Fibroblast of villous mesenchyme (primary cell): ENCODE results near the gene PRDM16. TPM values are rescaled to one million over a fixed set of nuclear protein-coding genes. Genes with fewer than 3 reads are reported as not detected.

Source experiments
- DNase-seq: peaks from one replicate; pipeline ENCODE4 v3.0.0-alpha.2; 2010; ENCODE audit warnings: low read depth
- H3K4me3 ChIP-seq: 2 replicates; pipeline ENCODE4 v1.5.1; 2011; ENCODE audit warnings: low read depth, mild to moderate bottlenecking, low read length
- total RNA-seq: library from RNA; depleted of rRNA; stranded (reverse); fragments of >200 nt; gene quantifications from 2 replicates; pipeline ENCODE4 v1.2.3, GENCODE V29; 2012
- TF ChIP-seq, protein P1 (sequence below): IDR thresholded peaks from 2 replicates; pipeline ENCODE4 v1.5.1; 2012; ENCODE audit warnings: low read depth, mild to moderate bottlenecking, low read length; ENCODE audit not compliant: insufficient read depth

PRDM16 gene
- total RNA-seq, 1 donor: 1.7 TPM

GRCh38 chr1:3124246-3124645 is 55.2 kb downstream of the PRDM16 start:
- TF ChIP-seq, protein P1, sequence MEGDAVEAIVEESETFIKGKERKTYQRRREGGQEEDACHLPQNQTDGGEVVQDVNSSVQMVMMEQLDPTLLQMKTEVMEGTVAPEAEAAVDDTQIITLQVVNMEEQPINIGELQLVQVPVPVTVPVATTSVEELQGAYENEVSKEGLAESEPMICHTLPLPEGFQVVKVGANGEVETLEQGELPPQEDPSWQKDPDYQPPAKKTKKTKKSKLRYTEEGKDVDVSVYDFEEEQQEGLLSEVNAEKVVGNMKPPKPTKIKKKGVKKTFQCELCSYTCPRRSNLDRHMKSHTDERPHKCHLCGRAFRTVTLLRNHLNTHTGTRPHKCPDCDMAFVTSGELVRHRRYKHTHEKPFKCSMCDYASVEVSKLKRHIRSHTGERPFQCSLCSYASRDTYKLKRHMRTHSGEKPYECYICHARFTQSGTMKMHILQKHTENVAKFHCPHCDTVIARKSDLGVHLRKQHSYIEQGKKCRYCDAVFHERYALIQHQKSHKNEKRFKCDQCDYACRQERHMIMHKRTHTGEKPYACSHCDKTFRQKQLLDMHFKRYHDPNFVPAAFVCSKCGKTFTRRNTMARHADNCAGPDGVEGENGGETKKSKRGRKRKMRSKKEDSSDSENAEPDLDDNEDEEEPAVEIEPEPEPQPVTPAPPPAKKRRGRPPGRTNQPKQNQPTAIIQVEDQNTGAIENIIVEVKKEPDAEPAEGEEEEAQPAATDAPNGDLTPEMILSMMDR: no peak
- DNase-seq: no peak
- no peak overlapping the region for H3K4me3 ChIP-seq

DNA sequence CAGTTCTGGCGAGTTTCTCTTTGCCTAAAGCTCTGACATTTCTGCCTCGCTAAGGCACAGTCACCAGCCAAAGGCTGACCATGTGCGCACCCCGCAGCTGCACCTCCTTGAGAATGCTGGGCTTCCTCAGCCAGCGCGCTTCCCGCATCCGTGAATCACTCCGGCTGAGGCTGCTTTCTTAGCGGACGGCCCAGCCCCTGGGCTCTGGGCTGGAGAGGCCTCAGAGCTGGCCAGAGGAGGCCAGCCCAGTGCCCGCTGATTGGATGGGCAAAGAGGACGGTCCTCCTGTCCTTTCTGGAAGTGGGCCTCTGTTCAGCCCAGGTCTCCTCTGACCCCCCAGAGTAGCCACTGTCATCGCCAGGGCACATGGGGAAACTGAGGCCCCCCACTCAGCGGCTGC is 56.1 kb downstream of the PRDM16 start:
- no peak overlapping the region for H3K4me3 ChIP-seq
- TF ChIP-seq, protein P1: no peak
- no peak for DNase-seq

- DNase-seq: no peak
- TF ChIP-seq, protein P1: no peak
- no peak overlapping the region for H3K4me3 ChIP-seq
Observed at GRCh38 chr1:3125546-3126368, 56.8 kb downstream of the PRDM16 start.

DNA sequence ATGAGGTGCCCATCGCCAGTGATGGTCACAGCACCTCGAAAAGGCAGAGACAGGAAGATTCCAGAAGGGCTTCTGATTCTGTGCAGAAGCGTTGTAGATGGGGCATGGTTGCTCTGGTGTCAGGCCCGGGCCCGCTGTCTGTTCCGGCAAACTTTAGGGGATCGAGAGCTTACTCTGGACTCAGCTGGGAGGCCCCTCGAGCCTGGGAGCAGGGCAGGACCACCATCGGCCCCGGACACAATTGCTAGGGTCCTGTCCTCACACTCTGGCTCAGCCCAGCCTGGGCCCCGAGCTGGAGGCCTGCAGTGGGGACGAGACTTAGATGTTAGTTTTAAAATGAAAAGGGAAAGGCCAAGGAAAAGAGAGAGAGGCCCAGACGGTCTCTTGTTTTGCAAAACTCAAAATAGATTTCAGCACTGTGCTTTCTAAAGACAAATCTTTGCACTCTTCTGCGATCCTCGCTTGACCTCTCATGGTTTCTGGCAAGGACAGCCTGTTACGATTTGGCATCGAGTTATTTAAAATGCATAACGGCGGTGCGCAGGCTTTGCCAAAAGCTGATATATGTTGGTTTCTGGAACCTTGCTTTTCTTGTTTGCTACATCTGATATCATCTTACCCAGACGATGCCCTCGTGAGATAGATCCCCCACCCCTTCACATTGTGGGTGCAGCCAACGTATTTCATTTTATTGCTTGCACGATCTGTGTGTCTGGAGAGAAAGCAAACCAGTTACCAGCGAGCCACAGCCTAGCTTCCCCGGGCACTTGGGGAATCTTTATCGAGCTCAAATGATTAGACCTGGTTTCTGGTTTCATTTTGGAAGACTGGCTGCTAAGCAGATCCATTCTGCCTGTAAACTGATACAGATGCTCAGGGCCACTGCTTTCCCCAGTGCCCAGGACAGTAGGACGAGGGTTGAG is 58.0 kb downstream of the PRDM16 start:
- H3K4me3 ChIP-seq: no peak overlapping the region
- DNase-seq: no peak
- TF ChIP-seq, protein P1: no peak

DNA sequence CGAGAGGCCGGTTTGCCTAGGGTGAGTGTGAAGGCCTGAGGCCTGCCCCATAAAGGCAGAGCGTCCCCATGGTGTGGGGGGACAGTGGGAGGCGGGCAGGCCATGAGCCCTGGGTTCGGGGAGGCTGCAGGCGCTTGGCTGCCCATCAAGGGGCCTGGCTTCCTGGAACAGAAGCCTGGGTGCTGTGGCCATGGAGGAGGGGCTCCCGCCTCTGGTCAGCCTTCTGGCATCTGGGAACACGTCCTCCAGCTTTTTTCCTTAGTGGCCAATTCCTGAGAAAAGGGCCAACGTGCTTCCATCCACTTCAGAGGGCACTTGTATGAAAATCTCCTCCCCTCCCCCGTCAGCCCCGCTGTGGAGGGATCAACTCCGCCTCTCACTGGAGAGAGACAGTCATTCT is 58.7 kb downstream of the PRDM16 start:
- no peak for DNase-seq
- TF ChIP-seq, protein P1: no peak
- no peak overlapping the region for H3K4me3 ChIP-seq

DNA sequence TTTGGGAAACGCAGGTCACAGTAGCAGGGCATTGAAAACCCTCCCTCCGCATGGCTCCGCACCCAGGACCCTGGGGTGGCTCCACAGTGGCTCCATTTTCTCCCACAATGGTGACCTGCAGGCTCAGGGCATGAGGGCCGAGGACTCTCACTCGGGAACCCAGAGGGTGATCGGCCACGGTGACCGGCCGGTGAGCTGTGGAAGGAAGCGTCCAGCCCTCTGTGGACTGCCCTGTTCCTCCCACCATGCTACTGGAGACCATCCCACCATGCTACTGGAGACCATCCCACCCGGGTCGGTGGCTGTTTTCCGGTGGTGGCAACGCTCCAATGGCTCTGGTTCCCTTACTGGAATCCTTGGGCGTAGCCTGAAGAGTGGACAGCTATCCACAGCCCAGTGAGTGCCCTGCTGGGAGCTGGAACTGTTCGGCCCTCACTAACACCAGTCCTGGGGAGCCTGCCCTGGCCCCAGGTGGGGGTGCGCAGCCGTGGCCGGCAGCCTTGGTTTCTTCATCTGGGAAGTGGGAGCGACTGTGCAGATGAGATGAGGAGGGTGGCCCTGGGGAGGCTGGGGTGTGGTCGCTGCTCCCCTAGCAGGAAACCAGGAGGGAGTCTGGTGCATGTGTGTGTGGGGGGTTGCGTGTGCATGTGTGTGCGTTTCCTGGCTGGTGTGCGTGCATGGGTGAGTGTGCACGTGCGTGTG is 59.6 kb downstream of the PRDM16 start:
- DNase-seq: no peak
- TF ChIP-seq, protein P1: no peak
- no peak overlapping the region for H3K4me3 ChIP-seq
